GM19025 (cell line): Measurements from ENCODE around the gene LGR5.
"Not testable (repeated sequence)": the region's sequence is repeated elsewhere in the genome, so short reads cannot be mapped to it uniquely, and the experiment has no call there.

Experiments
- ATAC-seq: cut with Tn5 transposase; IDR thresholded peaks from one replicate; pipeline ENCODE4 v1.9.1; 2021; ENCODE audit warnings: mild to moderate bottlenecking, low read depth, moderate library complexity; ENCODE audit not compliant: unreplicated experiment

LGR5 gene

DNA sequence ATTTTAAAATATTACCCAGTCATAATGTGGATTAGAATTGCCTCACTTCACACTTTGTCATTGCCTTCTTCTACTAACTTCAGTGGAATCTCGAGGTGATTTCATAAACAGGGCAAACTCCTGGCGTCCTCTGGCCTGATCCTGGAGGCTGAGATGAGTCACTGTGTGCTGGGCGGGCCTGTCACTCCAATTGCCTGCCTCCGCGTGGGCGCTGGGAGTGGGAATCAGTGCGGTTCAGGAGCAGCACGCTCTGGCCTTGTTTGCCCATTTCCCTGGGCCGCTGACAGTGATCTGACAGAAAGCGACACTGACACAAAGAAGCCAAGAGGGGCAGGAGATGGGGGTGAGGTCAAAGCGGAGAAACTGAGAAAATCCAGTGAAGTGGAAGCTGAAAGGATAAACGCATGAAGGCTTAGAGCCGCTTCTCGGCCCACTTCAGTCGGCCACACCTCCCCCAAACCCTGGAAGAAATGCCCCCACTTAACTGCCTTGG is 29.7 kb downstream of the LGR5 start:
- ATAC-seq: no peak

DNA sequence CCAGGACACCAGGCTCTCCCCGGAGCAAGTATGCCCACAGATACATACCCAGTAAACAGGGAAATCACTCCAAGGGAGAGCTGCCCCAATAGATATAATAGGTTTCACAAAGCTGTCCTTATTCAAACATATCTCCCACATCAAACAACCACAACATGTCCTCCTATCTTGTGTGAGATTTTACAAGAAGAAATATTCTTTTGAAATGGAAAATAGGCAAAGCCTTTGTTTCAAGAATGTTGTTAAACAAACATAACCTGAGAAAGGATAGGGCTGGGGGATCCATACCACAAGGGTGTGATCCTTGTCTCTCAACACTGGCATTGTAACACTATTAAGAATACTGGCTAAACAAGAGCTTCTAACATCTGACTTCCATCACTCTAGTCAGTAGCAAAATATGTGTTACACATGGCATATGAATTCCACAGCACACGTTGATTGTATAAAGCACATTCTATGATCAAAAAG is 32.9 kb downstream of the LGR5 start:
- no peak for ATAC-seq

DNA sequence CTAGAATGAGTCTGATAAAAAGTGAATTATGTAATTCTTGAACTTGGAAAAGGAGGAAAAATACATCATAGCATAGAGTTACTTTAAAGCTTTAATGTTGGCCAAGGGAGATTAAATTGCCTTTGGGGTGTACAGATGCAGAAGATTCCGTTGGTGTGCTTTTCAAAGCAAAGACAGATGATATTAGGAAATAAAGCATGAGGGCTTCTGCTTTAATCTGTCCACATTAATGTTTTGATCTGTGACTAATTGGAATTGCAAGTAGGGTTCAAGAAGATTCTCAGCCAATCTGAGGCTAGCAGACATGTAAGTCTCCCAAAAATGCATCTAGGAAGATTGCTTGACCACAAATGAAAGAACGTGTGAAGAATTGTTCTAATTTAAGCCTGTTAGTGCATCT is 35.2 kb downstream of the LGR5 start:
- no peak for ATAC-seq

DNA sequence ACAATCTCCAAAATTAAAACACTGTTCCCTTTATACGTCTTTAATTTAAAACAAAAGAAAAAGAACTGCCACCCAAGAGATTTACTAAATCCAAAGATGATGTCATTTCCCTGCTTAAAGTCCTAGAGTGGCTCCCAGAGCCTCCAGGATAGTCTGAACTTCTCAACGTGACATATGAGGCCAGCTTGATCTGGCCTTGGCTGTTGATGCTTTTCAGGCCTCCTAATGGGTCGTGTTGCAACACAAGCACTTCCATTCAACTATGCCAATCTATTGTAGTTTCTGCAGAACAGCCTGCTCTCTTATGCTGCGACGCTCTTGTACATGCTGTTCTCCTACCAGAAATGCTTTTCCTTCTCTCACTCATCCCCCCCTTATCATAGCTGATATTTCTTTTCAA is 35.7 kb downstream of the LGR5 start:
- ATAC-seq: no peak

DNA sequence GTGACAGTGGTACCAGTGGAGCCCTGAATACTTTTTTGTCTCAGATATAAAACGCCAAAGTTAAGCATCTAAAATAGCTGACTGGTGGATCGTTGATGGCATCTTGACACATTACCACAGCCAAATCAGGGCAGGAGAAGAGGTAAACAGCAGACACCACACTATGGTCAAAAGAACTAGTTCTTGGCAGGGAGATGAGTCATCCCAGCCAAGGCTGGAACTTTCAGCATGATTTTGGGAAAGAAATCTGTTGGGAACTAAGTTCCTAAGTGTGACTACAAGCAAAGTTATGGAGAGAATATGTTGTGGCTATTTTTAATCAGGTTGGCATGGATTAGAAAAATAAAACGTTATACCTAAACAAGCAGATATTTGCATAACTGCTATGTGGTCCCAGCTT is 36.9 kb downstream of the LGR5 start:
- no peak for ATAC-seq

DNA sequence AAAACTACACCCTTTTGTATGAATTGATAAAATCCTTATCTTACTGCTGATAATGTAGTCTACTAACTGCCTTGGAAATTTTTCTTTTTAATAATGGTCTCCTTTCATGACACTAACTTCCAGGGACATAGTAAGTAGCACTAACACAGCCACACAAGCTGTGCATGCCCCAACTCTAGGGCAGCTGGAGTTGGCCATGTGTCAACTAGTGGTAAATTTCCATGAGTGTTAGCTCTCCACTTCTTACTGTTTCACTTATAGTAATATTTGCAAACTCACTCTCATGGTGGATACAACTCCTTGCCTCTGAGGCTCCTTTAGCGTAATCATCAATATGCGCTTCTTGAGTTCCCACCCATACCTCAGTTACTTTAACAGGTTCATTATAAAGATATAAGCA is 38.0 kb downstream of the LGR5 start:
- ATAC-seq: no peak

DNA sequence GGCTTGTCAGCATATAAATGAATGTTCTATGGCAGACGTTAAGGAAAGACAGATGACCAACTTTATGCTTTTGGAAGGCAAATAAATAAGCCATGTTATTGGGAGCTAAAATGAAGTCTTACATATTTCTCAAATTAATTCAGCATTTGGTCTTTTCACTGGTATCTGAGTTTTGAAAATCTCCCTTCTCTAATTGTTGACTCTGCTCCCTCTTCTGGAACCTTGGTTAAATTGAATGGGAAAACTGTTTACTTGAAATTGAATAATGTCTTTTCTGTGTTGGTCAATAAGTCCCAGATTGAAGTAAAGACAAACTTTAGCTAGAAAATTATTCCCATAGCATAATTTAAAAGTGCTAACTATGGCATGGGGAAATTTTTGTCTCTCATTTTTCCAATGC is 38.7 kb downstream of the LGR5 start:
- ATAC-seq: no peak

DNA sequence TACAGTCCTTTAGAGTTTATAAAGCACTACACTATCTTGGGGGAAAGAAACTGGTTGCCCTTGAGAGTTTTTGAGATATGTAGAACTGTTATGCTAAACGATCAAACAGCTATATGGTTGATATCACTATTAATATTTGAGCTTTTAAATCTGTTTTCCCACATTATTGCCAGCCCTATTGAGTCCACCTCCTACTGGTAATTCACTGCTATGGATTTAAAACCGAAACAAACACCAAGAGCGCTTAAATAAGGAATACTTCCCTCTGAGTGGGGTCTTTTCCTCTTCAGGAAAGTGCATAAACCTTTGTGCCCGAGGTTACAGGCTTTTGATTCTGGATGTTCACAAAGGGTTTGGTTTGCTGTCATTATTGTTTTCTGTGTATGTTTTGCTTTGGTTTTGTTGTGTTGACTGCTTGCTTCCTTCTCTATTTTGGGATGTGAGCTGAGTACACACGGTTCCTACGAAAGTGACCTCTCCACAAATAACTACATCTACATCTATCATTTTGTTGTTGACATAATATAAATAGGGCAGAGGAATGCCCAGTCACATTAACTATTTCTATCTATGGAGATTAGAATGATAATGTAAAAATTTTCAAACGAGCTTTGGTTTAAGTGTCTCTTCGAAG is 44.8 kb downstream of the LGR5 start:
- ATAC-seq: no peak

DNA sequence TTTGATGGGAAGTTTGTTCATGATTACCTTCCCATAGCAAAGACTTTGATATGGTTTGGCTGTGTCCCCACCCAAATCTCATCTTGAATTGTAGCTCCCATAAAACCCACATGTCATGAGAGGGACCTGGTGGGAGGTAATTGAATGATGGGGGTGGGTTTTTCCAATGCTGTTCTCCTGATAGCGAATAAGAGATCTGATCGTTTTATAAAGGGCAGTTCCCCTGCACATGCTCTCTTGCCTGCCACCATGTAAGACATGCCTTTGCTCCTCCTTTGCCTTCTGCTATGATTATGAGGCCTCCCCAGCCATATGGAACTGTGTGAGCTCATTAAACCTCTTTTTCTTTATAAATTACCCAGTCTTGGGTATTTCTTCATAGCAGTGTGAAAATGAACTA is 51.2 kb downstream of the LGR5 start:
- not testable (repeated sequence) for ATAC-seq

DNA sequence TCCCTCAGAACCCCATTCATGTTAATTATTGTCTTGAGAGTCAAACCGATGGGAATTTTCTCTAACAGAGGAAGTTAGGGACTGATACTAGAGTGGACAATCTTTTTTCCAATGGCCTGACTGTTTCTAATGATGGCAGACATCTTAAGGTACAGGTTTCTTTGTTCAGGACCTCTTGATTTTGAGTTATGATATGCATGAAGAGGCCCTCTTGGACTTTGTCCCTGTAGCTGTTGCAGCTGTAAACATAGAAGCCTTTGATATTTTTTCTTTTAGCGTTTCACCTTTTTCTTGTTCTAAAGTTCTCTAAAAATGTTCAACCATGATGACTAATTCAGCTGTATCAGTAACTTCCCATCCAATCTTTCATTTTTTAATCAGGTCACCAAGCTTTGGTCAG is 53.0 kb downstream of the LGR5 start:
- no peak for ATAC-seq

DNA sequence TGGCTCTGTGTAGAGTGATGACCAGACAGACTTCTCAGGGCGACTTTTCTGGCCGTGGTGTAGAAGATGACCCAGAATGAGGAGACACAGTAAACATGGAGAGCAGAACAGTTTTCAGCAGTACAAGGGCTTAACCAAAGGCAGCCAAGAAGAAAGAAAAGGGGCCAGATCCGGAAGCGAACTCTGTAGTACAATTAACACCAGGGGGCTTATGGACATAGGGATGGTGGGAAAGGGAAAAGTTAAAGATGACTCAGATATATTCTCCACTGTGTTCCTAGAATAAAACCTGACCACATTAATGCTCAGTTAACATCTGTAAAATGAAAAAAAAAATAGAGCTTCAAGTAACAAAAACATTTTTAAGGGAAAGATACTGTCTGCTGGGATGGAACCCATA is 60.2 kb downstream of the LGR5 start:
- no peak for ATAC-seq

DNA sequence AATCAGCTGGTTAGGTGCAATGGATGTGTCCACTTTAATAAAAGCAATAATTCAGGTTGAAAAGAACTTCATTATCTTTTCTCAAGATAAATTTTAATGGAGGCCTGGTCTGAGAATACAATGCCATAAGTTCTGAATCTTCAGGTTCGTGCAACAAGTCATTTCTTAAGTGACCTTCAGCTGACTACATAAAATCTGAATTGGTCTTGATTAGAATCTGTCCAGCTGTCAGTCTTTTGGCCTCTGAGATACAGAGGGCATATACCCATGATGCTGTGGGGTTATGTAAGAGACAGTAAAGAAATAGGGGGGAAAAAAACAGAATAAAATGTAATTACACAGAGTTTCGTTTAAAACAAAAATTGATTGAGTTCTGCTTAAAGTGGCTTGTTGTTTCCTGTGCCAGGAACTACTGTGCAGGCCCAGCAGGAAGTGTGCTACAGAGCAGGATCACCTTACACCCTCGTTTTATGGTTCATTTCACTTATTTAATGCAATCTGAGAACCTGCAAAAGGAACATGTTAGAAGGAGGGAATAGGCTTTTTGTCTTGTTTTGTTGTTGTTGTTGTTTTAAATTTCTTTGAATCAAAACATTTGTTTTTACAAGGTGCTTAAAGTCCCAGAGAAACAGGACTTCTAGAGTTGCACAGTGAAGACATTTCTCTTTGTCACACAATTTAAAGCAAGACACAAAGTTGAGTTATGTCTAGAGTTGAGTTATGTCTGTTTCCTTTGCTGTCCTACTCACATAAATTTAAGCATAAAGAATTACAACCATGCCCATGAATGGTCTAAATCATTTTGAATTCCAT is 64.2 kb downstream of the LGR5 start:
- no peak for ATAC-seq

DNA sequence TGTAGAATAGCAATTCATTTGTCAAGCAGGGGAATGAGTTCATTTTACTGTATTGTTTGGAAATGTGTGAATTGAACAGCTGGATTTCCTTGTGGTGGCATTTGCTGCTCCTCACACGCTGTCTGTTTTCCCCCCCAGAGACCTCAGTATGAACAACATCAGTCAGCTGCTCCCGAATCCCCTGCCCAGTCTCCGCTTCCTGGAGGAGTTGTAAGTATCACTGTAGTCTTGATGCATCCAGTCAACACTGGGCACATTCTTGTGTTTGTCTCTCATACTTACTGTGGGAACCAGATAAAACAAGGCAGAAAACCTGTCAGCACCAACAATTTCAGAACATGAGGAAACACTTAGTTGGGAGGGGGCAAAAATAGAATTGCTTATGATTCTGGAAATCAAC is 64.9 kb downstream of the LGR5 start:
- ATAC-seq: no peak

DNA sequence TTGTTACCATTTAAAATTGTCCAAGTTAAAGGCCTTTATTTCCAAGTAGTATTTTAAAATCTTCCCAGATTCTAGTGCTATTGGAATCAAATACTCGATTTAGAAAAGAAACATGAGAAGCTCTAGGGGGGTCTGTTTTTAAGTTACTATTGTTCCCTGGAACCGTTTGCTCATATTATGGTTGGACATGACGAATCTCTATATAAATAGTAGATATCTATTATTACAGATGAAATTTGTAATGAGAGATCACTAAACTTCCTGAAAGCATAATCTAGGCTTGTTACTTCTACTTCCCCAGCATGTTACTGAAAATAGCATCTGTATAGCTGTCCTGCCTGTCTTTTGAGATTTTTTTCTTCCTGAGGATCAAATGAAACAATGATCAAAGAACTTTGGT is 70.1 kb downstream of the LGR5 start:
- ATAC-seq: no peak

DNA sequence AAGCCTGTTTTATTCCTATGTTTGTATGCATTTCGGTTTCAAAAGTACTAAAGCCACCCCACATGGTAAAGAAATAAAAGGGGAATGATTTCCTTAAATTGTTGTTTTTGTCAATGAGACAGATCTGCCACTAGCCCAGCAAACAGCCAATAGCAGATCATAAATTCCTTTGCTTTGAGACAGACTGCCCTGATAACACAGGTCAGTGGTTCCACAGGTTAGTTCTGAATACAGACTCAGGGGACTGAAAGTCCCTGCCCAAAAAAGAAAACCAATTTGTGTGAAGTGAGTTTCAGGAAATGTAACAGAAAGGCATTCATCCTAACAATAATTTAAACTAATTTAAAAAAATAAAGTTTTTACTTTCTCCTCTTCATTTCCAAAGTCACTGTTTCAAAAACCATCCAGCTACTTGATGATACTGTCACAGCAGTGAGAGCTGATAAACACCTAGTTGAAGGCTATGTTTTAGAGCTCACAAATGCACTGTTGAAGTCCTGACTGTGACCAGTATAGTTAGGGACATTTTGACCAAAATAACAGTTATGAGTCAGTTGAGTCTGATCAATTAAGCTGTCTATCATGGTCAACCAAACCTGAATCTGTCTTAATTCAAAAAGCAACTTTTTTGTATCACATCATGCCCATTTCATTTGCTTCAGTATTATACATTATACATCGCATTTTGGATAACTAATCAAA is 77.7 kb downstream of the LGR5 start:
- no peak for ATAC-seq

DNA sequence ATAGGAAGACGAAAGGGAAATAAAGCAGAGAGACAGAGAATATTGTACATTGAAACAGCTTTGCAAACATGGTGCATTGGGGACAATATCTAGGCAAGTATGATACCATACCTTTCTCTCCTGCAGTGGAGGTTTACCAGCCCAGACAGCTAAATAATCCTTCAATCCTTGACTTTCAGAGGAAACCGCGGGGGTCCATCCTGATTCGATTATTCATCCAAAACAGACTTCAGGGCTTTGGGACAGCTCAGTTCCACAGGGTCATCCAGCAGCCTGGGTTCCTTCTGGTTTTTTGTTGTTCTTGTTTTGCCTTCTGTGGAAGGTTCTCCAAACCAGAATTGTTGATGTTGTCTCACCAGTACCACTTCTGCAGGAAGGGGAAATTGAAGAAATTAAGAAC is 81.5 kb downstream of the LGR5 start:
- ATAC-seq: no peak

DNA sequence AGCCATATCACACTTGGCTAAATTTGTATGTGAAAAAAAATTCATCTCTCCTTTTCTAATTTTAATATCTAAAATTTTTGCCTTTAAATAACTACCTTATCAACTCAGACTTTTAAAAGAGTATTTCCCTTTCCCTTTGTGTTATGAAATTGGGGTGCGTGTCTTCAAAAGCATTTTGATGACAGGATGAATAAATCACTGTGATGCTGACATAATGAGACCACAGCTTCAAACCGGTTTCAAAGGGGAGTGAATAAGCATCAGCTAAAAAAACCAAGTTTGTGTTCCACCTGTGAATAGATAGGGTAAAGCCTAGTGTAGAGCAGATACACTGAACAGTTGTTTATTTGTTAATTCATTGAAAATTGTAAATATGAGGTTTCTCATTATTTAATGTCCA is 85.0 kb downstream of the LGR5 start:
- ATAC-seq: no peak

DNA sequence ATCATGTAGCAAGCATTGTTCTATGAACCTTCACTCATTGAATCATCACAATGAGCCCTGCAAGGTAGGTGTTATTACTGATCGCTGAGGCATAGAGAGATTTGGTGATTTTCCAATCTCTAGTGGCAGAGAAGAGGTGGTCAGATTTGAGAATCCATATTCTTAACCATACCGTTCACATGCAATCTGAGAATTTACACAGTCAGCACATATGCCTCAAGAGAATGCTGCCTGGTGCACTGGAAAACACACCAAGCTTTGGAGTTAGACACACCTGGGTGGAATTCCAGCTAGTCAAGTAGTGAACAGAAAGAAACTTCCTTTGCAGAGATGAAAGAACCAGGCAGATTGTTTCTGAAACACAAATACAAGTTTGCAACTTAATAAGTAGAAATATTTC is 94.1 kb downstream of the LGR5 start:
- ATAC-seq: no peak

DNA sequence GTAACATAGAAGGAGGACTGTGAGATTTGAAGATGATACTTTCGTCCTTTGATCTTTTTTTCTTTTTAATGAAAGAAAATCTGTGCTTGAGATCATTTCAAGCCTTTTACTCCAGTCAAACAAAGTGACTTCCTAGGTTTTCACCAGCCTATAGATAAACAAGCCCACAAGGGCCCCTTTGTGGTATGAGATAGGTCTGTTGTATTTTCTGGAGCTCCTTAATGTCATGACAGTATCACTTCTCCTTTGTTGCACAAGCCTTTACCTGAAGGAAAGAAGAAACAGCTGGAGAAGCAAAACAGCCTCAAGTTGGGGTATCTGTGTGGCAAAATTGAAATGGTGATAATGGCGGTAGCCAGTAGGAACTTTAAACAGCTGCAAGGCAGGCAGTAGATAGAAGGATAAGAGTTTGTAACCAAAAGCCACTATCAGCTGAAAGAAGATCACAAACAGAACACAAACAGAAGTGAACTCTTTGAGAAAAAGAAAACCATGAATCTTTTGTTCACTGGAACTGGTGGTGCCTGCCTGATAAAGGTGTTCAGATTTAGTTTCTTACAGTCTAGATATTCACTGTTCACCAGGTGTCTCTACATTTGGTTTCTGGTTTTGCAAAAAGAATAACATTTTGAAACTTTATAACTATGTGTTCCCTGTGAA is 96.8 kb downstream of the LGR5 start:
- no peak for ATAC-seq

DNA sequence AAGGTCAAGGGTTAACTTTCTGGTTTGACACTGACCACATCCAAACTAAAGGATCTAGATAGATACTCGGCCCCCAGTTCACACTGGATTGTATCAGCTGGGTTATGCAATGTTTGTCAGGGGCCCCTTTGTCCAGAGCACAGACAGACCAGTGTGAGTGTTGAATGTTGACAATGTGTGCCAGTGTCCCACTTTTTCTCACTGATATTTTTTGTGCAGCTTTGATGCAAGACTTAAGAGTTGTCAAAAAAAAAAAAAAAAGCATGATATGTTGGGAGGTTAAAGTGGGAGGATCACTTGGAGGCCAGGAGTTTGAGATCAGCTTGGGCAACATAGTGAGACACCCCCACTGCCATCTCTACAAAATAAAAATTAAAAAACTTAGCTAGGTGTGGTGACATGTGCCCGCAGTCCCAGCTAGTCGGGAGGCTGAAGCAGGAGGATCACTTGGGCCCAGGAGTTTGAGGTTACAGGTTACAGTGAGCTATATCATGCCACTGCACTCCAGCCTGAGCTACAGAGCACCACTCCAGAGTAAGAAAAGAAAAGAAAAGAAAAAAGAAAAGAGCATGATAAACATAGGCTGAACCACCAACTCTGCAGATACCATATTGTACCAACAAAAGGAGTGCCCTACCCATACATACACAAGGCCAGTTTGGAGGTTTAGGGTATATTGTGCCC is 97.5 kb downstream of the LGR5 start:
- no peak for ATAC-seq
